K562 (cell line): ENCODE results near the gene WASF2. TPM values are rescaled to one million over a fixed set of nuclear protein-coding genes. Genes with fewer than 3 reads are reported as not detected.

Source experiments
- CHD1 ChIP-seq: fragments of 200-600 bp; sonication (generic); IDR thresholded peaks from one replicate; pipeline ENCODE4 v1.6.1; 2012; ENCODE audit warnings: mild to moderate bottlenecking, moderate library complexity, low read length, inconsistent platforms
- HDAC2 ChIP-seq: fragments of 450-650 bp; IDR thresholded peaks from 2 replicates; pipeline ENCODE4 v1.6.1; 2016; ENCODE audit warnings: mild to moderate bottlenecking
- REST ChIP-seq, 2 experiments: fragments of 450-650 bp; formaldehyde crosslinking in 1 of 2; IDR thresholded peaks; 2 replicates each; pipeline versions ENCODE4 v1.4.0 to v1.6.1; 2014 to 2020; ENCODE audit warnings: mild to moderate bottlenecking in 2 of 2, borderline replicate concordance in 1 of 2, low read depth in 1 of 2
- SMARCC2 ChIP-seq: fragments of 450-650 bp; IDR thresholded peaks from 2 replicates; pipeline ENCODE4 v1.6.1; 2017; ENCODE audit warnings: antibody characterized with exemption, moderate library complexity, mild to moderate bottlenecking, low read depth
- THRAP3 ChIP-seq: fragments of 450-650 bp; IDR thresholded peaks from 2 replicates; pipeline ENCODE4 v1.6.1; 2016; ENCODE audit warnings: mild to moderate bottlenecking, inconsistent platforms, borderline replicate concordance
- polyA plus RNA-seq, 8 experiments: library from polyadenylated mRNA; depleted of rRNA in 4 of 8; stranded (reverse) in 5 of 8; unstranded in 3 of 8; fragments of >200 nt; fragmentation: Nextera tagmentation in 2 of 8; fragmentation: Illumina TruSeq in 1 of 8; extraction: Ambion mirVana in 2 of 8; extraction: Trizol in 1 of 8; gene quantifications; 2 replicates each; pipeline versions ENCODE4 v1.2.1 to v1.2.3, GENCODE V29; 2011 to 2014; ENCODE audit warnings: inconsistent platforms in 1 of 8, missing spikeins in 1 of 8
- total RNA-seq, 7 experiments: library from RNA; depleted of rRNA in 6 of 7; stranded (reverse); fragments of >200 nt in 6 of 7; fragmentation: Illumina TruSeq in 2 of 7; extraction: Trizol in 2 of 7; gene quantifications; 2 replicates each; pipeline versions ENCODE4 v1.2.1 to v1.2.3, GENCODE V29; 2011 to 2021; ENCODE audit warnings: low replicate concordance in 1 of 7
- TF ChIP-seq, protein P1 (sequence below), 2 experiments: fragments of 450-650 bp in 1 of 2; sonication (generic) in 1 of 2; formaldehyde crosslinking in 1 of 2; IDR thresholded peaks; 2 replicates each; pipeline versions ENCODE4 v1.7.1 to v1.9.0; 2016 to 2022; ENCODE audit warnings: inconsistent platforms in 1 of 2, mild to moderate bottlenecking in 1 of 2, missing genetic modification reagents in 1 of 2
- TF ChIP-seq, protein P2 (sequence below): sonication (generic); formaldehyde crosslinking; IDR thresholded peaks from 2 replicates; pipeline ENCODE4 v1.8.1; 2023; ENCODE audit warnings: mild to moderate bottlenecking, missing genetic modification reagents

WASF2 gene
- total and polyA plus RNA-seq, 9 of the 15 experiments (the other 6 are each of a cell fraction or from before 2014, with no cell fraction given), result 8.2 to 163 (median 31.2) TPM

DNA sequence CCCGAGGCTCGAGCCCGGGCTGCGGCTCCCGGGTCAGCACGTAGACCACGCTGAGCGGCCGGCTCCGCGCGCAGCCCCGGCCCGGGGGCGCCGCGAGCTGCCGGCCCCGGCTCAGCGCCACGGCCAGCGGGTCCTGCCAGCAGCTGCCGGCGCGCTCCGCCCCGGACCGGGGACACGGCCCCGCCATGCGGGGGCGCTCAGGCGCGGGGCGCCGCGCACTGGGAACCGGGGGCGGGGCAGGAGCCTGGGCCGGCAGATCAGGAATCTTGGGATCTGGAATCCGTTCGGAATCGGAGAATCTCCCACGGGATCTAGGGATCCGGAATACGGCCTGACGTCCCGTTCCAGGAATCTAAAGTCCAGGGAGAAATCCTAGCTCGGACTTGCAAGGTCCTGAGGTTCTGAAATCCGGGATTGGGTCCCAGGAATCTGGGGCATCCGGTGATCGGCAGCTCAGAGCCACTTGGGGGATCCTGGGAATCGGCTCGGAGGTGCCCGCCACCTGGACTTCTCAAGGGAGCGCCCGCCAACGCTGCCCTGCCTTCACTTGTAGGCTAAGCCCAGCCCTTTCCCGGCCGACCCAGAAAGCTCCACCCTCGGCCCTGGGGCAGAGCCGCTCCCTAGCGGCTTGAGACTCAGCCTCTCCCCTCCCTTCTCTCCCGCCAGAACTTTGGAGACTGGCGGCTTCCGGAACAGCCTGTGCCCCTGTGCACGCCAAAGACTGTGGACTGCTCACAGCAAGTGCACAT, 123.4 kb downstream of the WASF2 start, which contains the start of gene MAP3K6 (continued):
- TF ChIP-seq REST (IDR thresholded peaks at IDR 0.05; ENCODE audit: borderline replicate concordance) (peak; percentile 91), REST (CRISPR knock-in tag; IDR thresholded peaks at IDR 0.05; ENCODE audit: low read depth) (peak; percentile 77), SMARCC2 (no peak; the same call in 1 of the 2 replicates), THRAP3 (no peak), HDAC2 (0 out of 2 replicates have a peak, but pooled peaks have one; percentile 68), CHD1 (peak; percentile 45)
- TF ChIP-seq, protein P1, sequence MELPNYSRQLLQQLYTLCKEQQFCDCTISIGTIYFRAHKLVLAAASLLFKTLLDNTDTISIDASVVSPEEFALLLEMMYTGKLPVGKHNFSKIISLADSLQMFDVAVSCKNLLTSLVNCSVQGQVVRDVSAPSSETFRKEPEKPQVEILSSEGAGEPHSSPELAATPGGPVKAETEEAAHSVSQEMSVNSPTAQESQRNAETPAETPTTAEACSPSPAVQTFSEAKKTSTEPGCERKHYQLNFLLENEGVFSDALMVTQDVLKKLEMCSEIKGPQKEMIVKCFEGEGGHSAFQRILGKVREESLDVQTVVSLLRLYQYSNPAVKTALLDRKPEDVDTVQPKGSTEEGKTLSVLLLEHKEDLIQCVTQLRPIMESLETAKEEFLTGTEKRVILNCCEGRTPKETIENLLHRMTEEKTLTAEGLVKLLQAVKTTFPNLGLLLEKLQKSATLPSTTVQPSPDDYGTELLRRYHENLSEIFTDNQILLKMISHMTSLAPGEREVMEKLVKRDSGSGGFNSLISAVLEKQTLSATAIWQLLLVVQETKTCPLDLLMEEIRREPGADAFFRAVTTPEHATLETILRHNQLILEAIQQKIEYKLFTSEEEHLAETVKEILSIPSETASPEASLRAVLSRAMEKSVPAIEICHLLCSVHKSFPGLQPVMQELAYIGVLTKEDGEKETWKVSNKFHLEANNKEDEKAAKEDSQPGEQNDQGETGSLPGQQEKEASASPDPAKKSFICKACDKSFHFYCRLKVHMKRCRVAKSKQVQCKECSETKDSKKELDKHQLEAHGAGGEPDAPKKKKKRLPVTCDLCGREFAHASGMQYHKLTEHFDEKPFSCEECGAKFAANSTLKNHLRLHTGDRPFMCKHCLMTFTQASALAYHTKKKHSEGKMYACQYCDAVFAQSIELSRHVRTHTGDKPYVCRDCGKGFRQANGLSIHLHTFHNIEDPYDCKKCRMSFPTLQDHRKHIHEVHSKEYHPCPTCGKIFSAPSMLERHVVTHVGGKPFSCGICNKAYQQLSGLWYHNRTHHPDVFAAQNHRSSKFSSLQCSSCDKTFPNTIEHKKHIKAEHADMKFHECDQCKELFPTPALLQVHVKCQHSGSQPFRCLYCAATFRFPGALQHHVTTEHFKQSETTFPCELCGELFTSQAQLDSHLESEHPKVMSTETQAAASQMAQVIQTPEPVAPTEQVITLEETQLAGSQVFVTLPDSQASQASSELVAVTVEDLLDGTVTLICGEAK (IDR thresholded peaks at IDR 0.05), result no peak; the same call in 1 of the 2 replicates
- TF ChIP-seq, protein P1 (CRISPR knock-in tag; IDR thresholded peaks at IDR 0.05), result no peak
- TF ChIP-seq, protein P2, sequence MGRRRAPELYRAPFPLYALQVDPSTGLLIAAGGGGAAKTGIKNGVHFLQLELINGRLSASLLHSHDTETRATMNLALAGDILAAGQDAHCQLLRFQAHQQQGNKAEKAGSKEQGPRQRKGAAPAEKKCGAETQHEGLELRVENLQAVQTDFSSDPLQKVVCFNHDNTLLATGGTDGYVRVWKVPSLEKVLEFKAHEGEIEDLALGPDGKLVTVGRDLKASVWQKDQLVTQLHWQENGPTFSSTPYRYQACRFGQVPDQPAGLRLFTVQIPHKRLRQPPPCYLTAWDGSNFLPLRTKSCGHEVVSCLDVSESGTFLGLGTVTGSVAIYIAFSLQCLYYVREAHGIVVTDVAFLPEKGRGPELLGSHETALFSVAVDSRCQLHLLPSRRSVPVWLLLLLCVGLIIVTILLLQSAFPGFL (CRISPR knock-in tag), result peak; percentile 72; the same call in 1 of the 2 replicates
